WI38 (cell line): ENCODE measurements around the gene MC1R.

Experiments used
- H3K4me3 ChIP-seq: 2 replicates; pipeline ENCODE4 v1.5.1; 2011; ENCODE audit warnings: low read depth, mild to moderate bottlenecking, control low read depth, low read length
- TF ChIP-seq, protein P1 (sequence below): IDR thresholded peaks from 2 replicates; pipeline ENCODE4 v1.5.1; 2012; ENCODE audit warnings: low read depth, mild to moderate bottlenecking, control low read depth, low read length

Gene MC1R

DNA sequence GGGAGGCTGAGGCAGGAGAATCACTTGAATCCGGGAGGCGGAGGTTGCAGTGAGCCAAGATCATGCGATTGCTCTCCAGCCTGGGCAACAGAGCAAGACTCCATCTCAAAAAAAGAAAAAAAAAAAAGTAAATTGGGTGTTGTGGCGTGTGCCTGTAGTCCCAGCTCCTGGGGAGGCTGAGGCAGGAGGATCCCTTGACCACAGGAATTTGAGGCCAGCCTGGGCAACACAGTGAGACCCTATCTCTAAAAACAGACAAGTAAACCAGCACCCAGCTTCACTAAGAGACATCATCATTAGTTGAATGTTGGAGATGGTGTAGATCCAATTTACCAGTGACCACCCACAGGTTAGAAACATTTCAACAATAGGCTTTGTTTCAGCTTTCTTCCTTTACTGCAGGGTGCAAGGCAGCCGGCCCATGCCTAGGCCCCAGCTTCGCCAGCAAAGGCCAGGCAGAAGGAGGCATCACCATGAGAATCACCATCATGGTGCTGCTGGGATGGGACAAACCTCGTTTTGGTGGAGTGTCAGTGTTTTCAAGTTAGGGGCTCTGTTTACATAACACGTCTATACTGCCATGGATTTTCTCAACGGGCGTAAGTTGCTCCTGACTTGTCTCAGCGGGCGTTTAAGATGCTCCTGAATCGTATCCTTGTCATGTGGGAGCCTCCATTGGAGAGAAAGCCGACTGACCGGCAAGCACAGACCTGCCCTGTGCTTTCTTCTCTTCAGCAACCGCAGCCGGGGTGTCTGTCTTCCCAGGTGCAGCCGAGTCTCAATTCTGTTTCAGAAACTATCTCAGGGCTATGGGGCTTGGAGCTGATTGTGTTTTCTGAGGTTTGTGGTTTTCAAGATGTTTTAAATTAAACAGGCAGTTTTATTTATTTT is 37.9 kb upstream of the MC1R start:
- TF ChIP-seq, protein P1, sequence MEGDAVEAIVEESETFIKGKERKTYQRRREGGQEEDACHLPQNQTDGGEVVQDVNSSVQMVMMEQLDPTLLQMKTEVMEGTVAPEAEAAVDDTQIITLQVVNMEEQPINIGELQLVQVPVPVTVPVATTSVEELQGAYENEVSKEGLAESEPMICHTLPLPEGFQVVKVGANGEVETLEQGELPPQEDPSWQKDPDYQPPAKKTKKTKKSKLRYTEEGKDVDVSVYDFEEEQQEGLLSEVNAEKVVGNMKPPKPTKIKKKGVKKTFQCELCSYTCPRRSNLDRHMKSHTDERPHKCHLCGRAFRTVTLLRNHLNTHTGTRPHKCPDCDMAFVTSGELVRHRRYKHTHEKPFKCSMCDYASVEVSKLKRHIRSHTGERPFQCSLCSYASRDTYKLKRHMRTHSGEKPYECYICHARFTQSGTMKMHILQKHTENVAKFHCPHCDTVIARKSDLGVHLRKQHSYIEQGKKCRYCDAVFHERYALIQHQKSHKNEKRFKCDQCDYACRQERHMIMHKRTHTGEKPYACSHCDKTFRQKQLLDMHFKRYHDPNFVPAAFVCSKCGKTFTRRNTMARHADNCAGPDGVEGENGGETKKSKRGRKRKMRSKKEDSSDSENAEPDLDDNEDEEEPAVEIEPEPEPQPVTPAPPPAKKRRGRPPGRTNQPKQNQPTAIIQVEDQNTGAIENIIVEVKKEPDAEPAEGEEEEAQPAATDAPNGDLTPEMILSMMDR: no peak
- no peak overlapping the region for H3K4me3 ChIP-seq

DNA sequence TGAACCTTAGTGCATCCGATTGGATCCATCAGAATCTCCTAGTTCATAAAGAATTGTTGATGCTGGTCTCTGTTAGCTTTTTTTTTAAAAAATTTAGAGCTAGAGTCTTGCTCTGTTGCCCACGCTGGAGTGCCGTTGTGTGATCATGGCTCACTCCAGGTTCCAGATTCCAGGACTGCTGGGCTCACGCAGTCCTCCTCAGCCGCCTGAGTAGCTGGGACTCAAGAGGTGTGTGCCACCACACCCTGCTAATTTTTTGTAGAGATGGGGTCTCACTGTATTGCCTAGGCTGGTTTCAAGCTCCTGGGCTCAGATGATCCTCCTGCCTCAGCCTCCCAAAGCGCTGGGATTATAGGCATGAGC is 37.3 kb upstream of the MC1R start:
- no peak overlapping the region for H3K4me3 ChIP-seq
- TF ChIP-seq, protein P1: no peak

DNA sequence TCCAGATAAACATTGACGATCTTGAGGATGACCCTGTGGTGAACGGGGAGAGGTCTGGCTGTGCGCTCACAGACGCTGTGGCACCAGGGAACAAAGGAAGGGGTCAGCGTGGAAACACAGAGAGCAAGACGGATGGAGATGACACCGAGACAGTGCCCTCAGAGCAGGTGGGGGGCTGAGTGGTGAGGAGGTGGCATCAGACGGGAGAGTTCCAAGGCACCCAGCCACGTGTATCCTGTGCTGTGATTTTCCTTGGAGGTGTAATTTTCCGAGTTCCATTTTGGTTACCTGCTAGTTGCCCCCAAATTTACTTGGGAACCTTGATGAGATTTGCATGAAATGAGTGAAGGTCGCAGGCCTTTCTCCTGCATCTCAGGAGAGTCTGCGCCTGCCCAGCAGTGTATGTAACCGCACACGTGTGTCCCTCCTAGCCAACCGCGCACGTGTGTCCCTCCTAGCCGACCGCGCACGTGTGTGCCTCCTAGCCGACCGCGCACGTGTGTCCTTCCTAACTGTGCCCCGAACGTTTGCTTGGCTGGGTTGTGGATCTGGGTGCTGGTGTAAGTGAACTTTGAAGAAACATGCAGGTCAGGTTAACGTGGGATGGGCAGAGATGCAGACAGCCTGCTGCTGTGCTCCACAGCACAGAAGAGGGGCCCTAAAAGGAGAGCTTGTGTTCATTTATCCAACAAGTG is 35.2 kb upstream of the MC1R start:
- no peak overlapping the region for H3K4me3 ChIP-seq
- TF ChIP-seq, protein P1: no peak

DNA sequence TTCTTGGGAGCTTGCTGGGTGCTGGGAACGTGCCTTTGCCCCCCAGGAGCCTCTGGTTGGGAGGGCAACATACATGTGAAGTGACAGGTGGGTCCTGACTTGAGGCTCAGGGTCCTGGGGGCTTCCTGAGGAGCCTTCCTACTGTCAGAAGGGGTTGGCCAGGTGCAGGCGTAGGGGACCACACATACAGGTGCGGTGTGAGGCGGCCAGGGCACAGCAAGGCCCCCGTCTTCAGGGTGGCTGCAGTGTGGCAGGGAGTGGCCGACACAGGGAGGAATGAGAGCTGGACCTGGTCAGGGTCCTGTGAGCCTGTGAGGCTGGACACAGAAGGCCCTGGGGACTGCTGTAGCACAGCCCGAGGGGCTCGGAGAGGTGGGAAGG is 34.6 kb upstream of the MC1R start:
- TF ChIP-seq, protein P1: no peak
- H3K4me3 ChIP-seq: no peak overlapping the region

DNA sequence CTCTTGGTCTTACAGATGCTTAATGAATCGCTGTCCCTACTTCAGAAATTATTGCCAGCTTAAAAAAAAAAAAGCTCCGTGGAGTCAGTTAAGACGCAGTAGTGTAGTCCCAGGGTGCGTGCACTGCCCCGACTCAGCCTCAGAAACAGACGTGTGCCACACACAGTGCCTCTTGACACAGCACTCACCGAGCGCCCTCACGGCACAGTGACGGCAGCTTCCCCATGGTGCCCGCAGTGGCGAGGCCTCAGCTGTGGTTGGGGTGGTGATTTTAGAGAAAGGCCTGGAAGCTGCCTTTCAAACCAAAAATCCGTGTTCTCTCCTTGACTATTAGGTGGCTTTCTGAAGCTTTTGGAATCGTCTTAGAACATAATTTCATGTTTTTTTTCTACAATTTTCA is 31.4 kb upstream of the MC1R start:
- H3K4me3 ChIP-seq: no peak overlapping the region

DNA sequence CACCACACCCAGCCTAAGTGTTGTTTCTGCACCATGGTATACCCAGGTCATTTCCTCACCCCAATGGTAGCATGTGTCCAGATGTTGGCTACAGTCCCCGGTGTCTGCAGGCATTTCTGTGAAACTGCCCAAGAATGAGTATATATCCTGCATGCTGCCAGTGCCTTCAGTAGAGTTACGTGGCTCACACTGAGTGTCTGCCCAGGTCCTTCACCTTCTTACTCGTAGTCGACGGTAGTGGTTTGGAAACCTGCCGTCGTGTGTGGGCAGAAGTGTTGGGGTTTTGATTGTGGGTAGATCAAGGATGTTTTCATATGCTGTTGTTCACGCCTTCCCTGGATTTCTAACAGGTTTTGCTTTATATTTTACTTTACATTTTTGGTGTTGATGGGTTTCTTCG is 28.5 kb upstream of the MC1R start:
- TF ChIP-seq, protein P1: no peak
- H3K4me3 ChIP-seq: no peak overlapping the region

More for the DNA sequence above, 31.4 kb upstream of the MC1R start:
- TF ChIP-seq, protein P1: no peak

DNA sequence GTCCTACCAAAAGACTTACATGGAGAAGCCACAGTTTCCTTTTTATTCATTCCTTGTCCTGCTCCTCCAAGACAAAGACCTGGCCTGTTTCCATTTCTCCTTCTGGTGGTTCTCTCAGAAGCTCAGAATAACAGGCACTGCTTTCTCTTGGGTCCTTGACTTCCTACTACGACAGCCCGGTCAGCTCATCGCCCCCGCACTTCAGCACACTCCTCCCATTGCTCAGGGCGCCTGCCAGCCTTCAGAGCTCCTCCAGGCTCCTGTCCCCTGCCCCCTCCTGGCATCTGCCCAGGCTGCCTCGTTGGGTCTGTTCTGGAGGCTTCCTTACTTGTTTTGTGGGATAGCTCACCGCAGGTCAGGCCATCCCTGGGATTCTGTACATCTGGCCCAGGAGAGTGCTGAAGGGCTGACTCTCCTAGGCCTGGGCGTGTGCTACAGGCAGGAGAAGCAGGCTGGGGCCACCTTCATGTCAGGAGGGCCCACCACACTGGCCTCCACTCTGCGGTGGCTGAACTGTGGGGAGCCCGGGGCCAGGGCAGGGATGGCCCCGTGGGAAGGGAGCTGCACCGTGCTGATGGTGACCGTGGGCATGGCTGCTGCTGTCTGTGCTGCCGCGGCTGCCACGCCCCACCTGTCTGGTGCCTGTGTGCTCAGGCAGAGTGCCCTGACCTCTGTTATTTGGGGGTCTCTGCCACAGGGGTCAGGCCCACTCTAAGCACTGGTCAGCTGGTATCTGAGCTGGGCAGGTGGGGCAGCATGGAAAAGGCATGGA is 27.6 kb upstream of the MC1R start:
- TF ChIP-seq, protein P1: no peak
- H3K4me3 ChIP-seq: no peak overlapping the region
